ENCODE data around the gene CARD19. TPM values are rescaled to one million over a fixed set of nuclear protein-coding genes. Genes with fewer than 3 reads are reported as not detected.

Gene CARD19
- total and polyA plus RNA-seq, 9 of the 15 experiments (the other 6 are each of a cell fraction or from before 2014, with no cell fraction given) = 0.90 to 34.9 (median 14.6) TPM

GRCh38 chr9:93138171-93138764 is 42.3 kb downstream of the CARD19 start (continued):
- TF ChIP-seq FOXO4 (CRISPR knock-in tag; IDR thresholded peaks at IDR 0.05) (no peak), HLTF (IDR thresholded peaks at IDR 0.05) (0 out of 2 replicates have a peak, but pooled peaks have one; percentile 78), HDAC8 (tag; IDR thresholded peaks at IDR 0.05) (no peak), TAF1 (IDR thresholded peaks at IDR 0.05; ENCODE audit: control insufficient read depth, extremely low read depth, insufficient read depth, low read length, severe bottlenecking) (no peak), CREB1 (IDR thresholded peaks at IDR 0.05) (no peak), CREB1 (CRISPR knock-in tag; IDR thresholded peaks at IDR 0.05) (no peak), RBM25 (IDR thresholded peaks at IDR 0.05; ENCODE audit: low read depth, low read length, severe bottlenecking) (peak; percentile 94), NFE2 (IDR thresholded peaks at IDR 0.05; ENCODE audit: low read depth) (no peak), PREB (CRISPR knock-in tag; IDR thresholded peaks at IDR 0.05) (no peak), BCOR (IDR thresholded peaks at IDR 0.05) (peak; percentile 80), ZNF444 (CRISPR knock-in tag; IDR thresholded peaks at IDR 0.05) (no peak), TAL1 (IDR thresholded peaks at IDR 0.05) (no peak), ZNF551 (CRISPR knock-in tag; IDR thresholded peaks at IDR 0.05) (no peak), ADNP (tag; IDR thresholded peaks at IDR 0.05) (0 out of 2 replicates have a peak, but pooled peaks have one; percentile 59), TRIM28 (IDR thresholded peaks at IDR 0.05) (0 out of 2 replicates have a peak, but pooled peaks have one; percentile 20), ZNF76 (CRISPR knock-in tag; IDR thresholded peaks at IDR 0.05; ENCODE audit: borderline replicate concordance) (no peak), KAT8 (IDR thresholded peaks at IDR 0.05; ENCODE audit: low read depth) (no peak), SMARCA5 (IDR thresholded peaks at IDR 0.05) (peak; percentile 79; the same call in 1 of the 2 replicates), HSF4 (CRISPR knock-in tag; IDR thresholded peaks at IDR 0.05; ENCODE audit: borderline replicate concordance) (no peak), ZNF316 (IDR thresholded peaks at IDR 0.05) (no peak), CREB3L1 (IDR thresholded peaks at IDR 0.05; ENCODE audit: borderline replicate concordance, low read depth) (no peak), E2F4 (CRISPR knock-in tag; IDR thresholded peaks at IDR 0.05; ENCODE audit: low read depth) (no peak)

All from K562 (cell line).